Activated CD4-positive, alpha-beta T cell treated with anti-CD3 and anti-CD28 coated beads, Interleukin-2, amount 50 U/mL, for 48 hours (primary cell): ENCODE measurements around the gene CNTNAP2.

ENCODE experiments used
- DNase-seq, 2 experiments: peaks; one replicate each; pipeline ENCODE4 v3.0.0-alpha.2; 2020

Gene CNTNAP2

GRCh38 chr7:146701166-146701565 is 584.6 kb downstream of the CNTNAP2 start:
- no peak for DNase-seq

- DNase-seq = no peak
These were observed 586.3 kb downstream of the CNTNAP2 start for GRCh38 chr7:146702898-146703297.

DNA sequence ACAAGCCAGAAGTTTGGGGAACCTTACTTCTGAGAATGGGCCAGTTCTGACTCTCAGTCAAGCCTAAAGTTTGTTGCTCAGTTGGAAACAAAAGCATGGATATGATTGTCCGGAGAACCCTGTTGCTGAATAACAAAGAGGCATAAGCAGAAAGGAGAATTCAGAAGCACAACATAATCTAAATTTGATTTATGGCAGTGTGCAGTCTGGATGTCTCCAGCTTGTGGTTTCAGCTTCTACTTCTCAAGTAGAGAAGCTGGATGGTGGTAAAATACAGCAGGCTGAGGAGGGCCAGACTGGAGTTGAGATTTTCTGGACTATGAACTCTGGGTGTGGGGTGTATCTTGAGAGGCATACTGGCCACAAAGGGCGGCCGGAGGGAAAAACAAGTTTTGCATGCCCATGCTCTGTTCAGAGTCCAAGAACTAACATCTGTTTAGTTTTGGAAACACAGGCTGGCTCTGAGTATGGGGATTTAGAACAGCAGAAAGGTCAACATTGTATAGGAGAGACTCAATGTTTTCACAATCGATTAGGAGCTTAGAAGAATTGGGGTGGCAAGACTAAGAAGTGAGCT is 592.9 kb downstream of the CNTNAP2 start:
- no peak for DNase-seq

DNA sequence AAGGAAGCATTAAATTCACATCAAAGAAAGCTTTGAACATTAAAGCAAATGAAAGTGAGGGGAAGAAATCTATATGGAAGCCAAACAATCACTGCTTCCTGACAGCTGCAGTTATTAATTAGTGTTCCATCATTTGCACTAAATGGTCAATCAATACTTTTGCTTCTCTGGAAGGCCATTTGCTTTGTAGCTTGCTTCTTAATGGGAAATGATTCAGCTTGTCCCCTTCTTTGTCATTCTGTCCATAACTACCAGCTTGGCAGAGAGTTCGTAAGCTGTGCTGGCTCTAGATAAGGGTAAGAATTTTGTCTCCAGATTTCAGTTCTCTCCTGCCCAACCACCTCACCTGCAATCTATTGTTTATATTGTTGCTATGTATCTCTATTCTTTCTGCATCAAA is 596.6 kb downstream of the CNTNAP2 start:
- no peak for DNase-seq

DNA sequence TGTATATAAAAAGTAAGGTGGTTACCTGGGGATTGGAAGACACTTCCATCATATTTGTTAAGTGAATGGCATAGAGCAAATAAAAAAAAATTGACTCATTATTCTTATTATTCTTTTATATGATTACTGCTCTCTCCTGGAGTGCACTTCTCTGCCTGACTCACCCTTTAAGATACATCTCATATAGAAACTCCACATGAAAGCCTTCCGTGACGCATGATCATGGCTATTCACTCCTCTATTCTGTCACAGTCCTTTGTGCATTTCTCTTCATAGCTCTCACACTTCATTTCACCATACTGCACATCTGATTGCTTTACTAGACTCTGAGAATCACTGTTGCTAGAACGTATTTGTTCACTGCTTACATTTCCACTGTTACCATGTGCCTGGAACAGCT is 597.3 kb downstream of the CNTNAP2 start:
- DNase-seq = no peak

DNA sequence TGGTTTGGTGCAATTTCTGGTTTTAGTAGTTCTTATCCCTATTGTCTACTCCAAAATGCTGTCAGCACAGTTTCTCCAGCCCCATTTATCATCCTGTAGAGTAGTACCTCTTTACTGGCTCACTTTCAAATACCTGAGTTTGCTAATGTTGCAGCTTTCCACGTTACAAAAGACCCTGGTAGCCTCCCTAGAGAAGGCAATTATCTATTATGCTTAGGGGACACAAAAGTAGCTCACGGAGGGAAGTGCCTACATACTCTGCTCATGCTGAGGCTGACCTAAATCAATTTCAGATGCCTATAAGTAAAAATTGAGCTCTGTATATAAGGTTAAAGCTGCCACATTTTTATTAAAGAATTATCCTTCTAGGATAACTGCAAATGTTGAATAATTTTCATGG is 603.6 kb downstream of the CNTNAP2 start:
- DNase-seq = no peak

DNA sequence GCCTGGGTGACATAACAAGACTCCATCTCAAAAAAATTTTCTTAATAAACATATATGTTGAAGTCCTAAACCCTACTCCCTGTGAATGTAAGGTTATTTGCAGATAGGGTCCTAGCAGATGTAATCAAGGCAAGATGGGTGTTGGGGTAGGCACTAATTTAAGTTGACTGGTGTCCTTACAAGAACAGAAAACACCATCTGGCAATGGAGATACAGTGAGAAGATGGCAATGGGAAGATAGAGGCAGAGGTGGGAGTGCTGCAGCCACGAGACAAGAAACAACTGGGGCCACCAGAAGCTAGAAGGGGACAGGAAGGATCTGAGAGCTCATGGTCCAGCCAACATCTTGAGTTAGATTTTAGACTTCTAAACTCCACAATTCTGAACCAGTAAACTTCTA is 606.4 kb downstream of the CNTNAP2 start:
- no peak for DNase-seq

DNA sequence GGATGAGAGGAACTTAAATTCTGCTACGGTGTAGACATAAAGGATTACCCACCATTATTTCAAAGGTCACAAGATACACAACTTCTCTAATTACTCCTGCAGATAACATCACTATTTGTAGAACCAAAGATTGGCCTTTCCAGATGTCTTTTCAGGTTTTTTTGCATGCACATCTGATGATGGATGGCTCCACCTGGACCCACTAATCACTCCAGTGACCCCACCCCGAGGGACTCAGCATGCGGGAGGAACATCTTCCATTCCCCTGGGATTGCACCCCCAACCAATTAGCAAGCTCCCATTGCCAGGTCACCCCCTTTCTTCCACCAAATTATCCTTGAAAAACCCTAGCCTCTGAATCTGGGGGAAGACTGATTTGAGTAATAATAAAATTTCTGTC is 608.9 kb downstream of the CNTNAP2 start:
- DNase-seq = no peak

GRCh38 chr7:146728141-146728540 is 611.5 kb downstream of the CNTNAP2 start:
- DNase-seq = no peak

DNA sequence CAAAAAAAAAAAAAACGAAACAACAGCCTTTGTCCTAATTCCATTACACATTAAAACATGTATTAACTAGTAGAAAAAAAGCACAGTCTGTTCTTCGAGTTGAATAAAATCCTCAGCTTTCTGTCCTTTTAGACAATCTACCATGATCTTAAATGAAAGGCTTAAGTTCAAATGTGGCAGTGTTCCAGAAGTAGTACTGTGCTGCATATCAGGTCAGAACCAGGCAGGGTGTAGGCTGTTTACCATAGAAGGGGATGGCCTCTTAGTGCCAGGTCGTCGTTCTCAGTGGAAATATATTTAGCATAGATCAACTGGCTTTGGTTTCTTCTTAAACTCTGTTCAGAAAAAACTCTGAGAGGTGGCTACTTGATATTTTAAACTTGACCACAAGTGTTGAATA is 612.0 kb downstream of the CNTNAP2 start:
- DNase-seq = no peak

DNA sequence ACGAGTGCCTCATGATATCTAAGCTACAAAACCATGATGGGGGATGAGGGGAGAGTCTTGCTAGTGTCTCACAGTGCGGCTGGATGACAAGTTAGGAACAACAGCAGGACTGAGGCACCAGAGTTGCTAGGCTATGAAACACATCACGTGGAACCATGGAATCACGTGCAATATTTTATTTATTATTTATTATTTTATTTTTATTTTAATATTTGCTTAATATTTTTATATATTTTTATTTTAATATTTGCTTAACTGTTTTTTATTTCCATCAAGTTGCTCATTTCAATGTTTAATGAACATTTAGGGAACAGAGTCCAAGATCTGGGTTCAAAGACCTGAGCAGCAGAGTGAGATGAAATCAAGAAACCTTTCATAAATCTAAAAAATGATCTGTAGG is 614.6 kb downstream of the CNTNAP2 start:
- no peak for DNase-seq

DNA sequence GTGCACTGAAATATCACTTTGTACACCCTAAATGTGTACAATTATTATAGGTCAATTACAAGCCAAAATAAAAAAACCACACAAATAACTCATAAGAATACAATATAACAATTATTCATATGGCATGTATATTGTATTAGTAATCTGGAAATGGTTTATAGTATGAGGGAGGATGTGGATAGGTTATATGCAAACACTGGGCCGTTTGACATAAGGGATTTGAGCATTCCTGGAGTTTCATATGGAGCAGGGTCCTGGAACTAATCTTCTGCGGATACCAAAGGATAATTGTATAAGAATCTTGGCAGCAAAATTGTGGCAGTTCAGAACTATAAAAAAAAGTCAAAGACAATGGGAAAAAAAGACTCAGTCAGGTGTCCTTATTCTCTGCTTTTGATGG is 619.4 kb downstream of the CNTNAP2 start:
- DNase-seq = no peak

- no peak for DNase-seq
These were observed 620.0 kb downstream of the CNTNAP2 start for GRCh38 chr7:146736446-146737190.

- DNase-seq = no peak
These were observed 623.4 kb downstream of the CNTNAP2 start for GRCh38 chr7:146740039-146740438.

- no peak for DNase-seq
These were observed 625.3 kb downstream of the CNTNAP2 start for GRCh38 chr7:146741911-146742310.

GRCh38 chr7:146754385-146754784 is 637.8 kb downstream of the CNTNAP2 start:
- no peak for DNase-seq

DNA sequence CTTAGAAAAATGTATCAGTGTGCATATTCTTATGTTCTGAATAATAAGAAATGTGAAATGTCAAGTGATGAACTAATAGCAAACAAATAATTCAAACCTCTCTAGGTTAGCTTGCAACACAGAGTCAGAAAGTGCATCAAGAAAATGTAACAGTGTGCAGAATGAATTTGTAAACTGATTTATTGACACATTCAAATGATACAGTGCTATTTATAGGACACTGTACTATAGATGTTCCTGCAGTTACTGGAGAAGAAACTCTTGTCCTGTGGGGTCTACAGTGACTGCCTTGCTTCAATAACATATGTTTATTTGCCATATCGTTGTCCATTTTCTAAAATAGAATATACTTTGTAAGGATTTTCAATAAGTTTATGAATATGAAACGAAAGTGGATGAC is 639.0 kb downstream of the CNTNAP2 start:
- DNase-seq = no peak

DNA sequence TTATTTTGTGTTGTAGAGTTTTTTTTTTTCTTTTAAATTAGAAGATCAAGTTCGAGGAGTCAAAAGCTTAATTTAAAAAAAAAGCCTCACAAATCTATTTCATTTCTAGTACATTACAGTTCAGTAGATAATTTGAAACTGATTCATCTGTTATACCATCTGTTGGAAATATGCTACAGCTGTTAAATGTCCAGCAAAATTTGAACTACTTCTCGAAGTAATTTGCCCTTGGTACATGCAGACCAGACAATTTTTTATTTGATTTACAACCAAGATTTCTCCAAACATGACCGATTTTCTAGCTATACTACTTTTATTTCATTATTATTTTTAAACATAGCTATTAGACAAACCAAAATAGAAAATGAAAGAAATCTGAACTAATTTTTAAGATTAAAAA is 647.9 kb downstream of the CNTNAP2 start:
- DNase-seq = no peak

- no peak for DNase-seq
These were observed 652.4 kb downstream of the CNTNAP2 start for GRCh38 chr7:146768957-146769356.

- DNase-seq = no peak
These were observed 656.0 kb downstream of the CNTNAP2 start for GRCh38 chr7:146772601-146773000.

GRCh38 chr7:146773506-146773905 is 656.9 kb downstream of the CNTNAP2 start:
- no peak for DNase-seq

GRCh38 chr7:146781352-146782116 is 664.9 kb downstream of the CNTNAP2 start:
- DNase-seq = no peak

- DNase-seq = no peak
These were observed 670.7 kb downstream of the CNTNAP2 start for GRCh38 chr7:146787266-146787665.

DNA sequence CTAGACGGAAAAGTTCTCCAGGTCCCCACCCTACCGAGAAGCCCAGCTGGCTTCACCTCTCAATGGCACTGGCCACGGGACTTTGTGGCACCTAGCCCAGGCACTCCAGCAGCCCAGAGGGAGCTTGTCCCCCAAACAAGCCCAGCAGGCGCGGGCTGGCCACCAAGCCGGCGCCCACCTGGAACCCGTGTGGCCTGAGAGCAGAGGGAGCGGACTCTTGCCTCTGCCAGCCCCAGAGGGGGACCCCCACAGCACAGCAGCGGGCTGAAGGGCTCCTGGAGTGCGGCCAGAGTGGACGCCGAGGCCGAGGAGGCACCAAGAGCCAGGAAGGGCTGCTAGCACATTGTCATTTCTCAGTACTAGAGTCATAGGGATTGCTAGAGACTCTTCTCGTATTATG is 671.4 kb downstream of the CNTNAP2 start:
- DNase-seq = no peak
